G401.6 (cell line): Measurements from ENCODE around the gene EDARADD.

Source experiments
- FAIRE-seq: peaks from 2 replicates; lab custom pipeline; 2012; peaks lifted over from hg19 to GRCh38; lab: Jason Lieb, UNC

Gene EDARADD

GRCh38 chr1:236394879-236395229 is 768 bp downstream of the EDARADD start:
- FAIRE-seq, result no peak

- FAIRE-seq, result no peak
Measured at GRCh38 chr1:236395230-236395946, 1.3 kb downstream of the EDARADD start.

GRCh38 chr1:236395947-236396664 is 2.0 kb downstream of the EDARADD start:
- no peak for FAIRE-seq

- no peak for FAIRE-seq
Measured at GRCh38 chr1:236396665-236397043, 2.6 kb downstream of the EDARADD start.

GRCh38 chr1:236397173-236397759 is 3.2 kb downstream of the EDARADD start:
- no peak for FAIRE-seq

GRCh38 chr1:236398538-236398937 is 4.5 kb downstream of the EDARADD start:
- FAIRE-seq, result no peak

GRCh38 chr1:236400061-236400603 is 6.0 kb downstream of the EDARADD start:
- no peak for FAIRE-seq

- no peak for FAIRE-seq
Measured at GRCh38 chr1:236401698-236402097, 7.6 kb downstream of the EDARADD start.

- no peak for FAIRE-seq
Measured at GRCh38 chr1:236403905-236404696, 10.0 kb downstream of the EDARADD start.

GRCh38 chr1:236407059-236407458 is 13.0 kb downstream of the EDARADD start:
- no peak for FAIRE-seq

- no peak for FAIRE-seq
Measured at GRCh38 chr1:236413688-236414087, 19.6 kb downstream of the EDARADD start.

- FAIRE-seq, result no peak
Measured at GRCh38 chr1:236416165-236416564, 22.1 kb downstream of the EDARADD start.

GRCh38 chr1:236417336-236417735 is 23.2 kb downstream of the EDARADD start:
- FAIRE-seq, result no peak

GRCh38 chr1:236419502-236419901 is 25.4 kb downstream of the EDARADD start:
- no peak for FAIRE-seq

GRCh38 chr1:236421022-236421421 is 26.9 kb downstream of the EDARADD start:
- no peak for FAIRE-seq

GRCh38 chr1:236421850-236422516 is 27.9 kb downstream of the EDARADD start:
- no peak for FAIRE-seq

GRCh38 chr1:236422517-236422876 is 28.4 kb downstream of the EDARADD start:
- FAIRE-seq, result no peak

GRCh38 chr1:236425031-236425663 is 31.1 kb downstream of the EDARADD start:
- FAIRE-seq, result no peak

- no peak for FAIRE-seq
Measured at GRCh38 chr1:236426215-236426614, 32.1 kb downstream of the EDARADD start.

GRCh38 chr1:236429715-236430274 is 35.7 kb downstream of the EDARADD start:
- FAIRE-seq, result no peak

- FAIRE-seq, result no peak
Measured at GRCh38 chr1:236433819-236434315, 39.8 kb downstream of the EDARADD start.
